Measurements from ENCODE around the gene PEAK1. TPM values are rescaled to one million over a fixed set of nuclear protein-coding genes. Genes with fewer than 3 reads are reported as not detected.
A peak's percentile ranks its signal among the peaks of the same experiment; 100 is the strongest.

PEAK1 gene
- total and polyA plus RNA-seq, 4 donors, result 8.6 to 147 (median 40.2) TPM

DNA sequence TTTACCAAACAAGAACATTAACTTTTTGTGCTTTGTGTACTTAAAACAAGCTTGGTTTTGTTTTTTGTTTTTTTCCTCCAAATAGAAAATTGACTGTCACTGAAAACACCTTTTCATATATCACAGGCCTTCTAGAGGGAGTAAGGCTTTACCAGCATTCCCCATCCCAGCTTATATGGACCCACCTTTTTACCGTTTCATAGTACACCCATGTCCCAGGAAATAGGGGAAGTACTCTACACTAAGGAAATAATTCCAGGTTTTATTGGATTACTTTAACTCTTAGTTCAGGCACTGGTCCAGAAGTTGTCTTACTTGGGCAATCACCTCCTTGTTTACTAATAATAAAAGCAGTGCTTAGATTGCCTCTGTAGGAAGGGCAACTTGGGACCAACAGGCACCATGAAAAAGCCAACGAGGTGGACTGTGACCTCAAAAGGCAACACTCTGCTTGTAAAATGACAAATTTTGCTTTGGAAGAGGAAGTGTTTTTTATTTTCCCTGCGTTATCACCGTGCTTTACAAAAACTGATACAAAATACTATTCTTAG, 27.0 kb upstream of the PEAK1 start:
- 65 to 70% methylated on average over 4 of the region's 4 CpGs for whole genome bisulfite sequencing, 2 donors
- no peak overlapping the region for H3K4me3 ChIP-seq

DNA sequence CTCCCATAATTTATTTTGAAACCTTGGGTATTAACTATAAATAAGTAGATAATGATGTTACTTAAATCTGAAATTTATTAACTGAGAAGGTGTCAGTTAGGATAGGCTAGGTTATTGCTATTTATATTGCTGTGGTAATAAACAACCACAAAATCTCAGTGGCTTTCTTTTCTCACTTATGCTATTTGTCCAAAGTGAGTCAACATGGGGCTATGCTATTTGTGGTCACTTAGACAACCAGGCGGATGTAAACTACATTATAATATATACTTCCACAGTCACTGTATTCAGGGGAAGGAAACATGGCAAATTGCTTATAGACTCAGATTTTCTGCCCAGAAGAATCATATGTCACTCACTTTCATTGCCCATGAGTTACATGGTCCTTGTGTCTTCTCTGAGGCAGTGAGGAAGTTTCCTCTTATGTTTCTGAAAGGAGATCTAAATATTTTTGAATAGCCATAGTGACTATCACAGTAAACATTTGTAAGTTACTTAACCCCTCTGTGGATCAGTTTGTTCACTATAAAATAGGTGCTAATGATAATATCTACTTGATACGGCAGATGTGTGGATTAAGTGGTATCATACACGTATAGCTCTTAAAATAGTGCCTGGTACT, 20.6 kb upstream of the PEAK1 start:
- 62 to 77% methylated on average over 3 of the region's 3 CpGs for WGBS, 2 donors
- no peak for TF ChIP-seq CTCF (IDR thresholded peaks at IDR 0.05; ENCODE audit: control extremely low read depth, extremely low read depth)
- H3K9ac ChIP-seq (ENCODE audit: insufficient read depth in 1 of 2, low read length in 2 of 2), result no peak overlapping the region

More for the DNA sequence above, 27.0 kb upstream of the PEAK1 start:
- Histone ChIP-seq H3K9ac (ENCODE audit: insufficient read depth in 1 of 2, low read length in 2 of 2) (no peak overlapping the region), H3K4me1 (ENCODE audit: control insufficient read depth in 5 of 5, insufficient read depth in 5 of 5, low read length in 5 of 5) (peaks cover 0 to 26% (median 3%) of the 10 kb centered on the region in 5 donors), H3K9me3 (ENCODE audit: control insufficient read depth in 4 of 4, insufficient read depth in 3 of 4, low read length in 3 of 4) (no peaks in the 10 kb centered on the region), H3K36me3 (ENCODE audit: control insufficient read depth in 4 of 4, insufficient read depth in 4 of 4, low read length in 4 of 4) (peaks cover 0 to 3% (median 0%) of the 10 kb centered on the region in 4 donors), H3K27ac (ENCODE audit: low read depth in 1 of 2, low read length in 1 of 2) (no peak overlapping the region), H3K27me3 (ENCODE audit: control insufficient read depth in 3 of 3, insufficient read depth in 3 of 3, low read length in 2 of 3) (no peaks in the 10 kb centered on the region)
- no peak for ATAC-seq (ENCODE audit: insufficient read depth, low FRiP score)
- no peak for TF ChIP-seq CTCF (IDR thresholded peaks at IDR 0.05; ENCODE audit: control extremely low read depth, extremely low read depth)
- no peak for DNase-seq

DNA sequence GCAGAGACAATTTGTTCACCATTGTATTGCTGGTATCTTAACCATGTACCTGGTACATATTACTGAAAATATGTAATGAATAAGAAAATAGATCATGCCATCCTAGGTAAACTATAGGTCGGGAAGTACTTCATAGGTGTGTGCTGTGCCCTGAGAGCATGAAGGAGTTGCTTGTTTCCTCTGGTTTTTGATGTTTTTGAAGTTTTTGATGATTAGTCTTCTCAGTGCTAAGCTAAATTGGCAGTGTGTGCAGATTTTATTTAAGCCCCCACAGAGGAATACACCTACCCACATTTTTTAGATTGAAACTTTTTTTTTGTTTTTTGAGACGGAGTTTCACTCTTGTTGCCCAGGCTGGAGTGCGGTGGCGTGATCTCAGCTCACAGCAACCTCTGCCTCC, 17.4 kb upstream of the PEAK1 start:
- Histone ChIP-seq H3K27me3 (ENCODE audit: control insufficient read depth in 3 of 3, insufficient read depth in 3 of 3, low read length in 2 of 3) (no peaks in the 10 kb centered on the region), H3K36me3 (ENCODE audit: control insufficient read depth in 4 of 4, insufficient read depth in 4 of 4, low read length in 4 of 4) (no peaks in the 10 kb centered on the region), H3K4me1 (ENCODE audit: control insufficient read depth in 5 of 5, insufficient read depth in 5 of 5, low read length in 5 of 5) (peaks cover 0 to 14% (median 5%) of the 10 kb centered on the region in 5 donors), H3K9me3 (ENCODE audit: control insufficient read depth in 4 of 4, insufficient read depth in 3 of 4, low read length in 3 of 4) (no peaks in the 10 kb centered on the region), H3K27ac (ENCODE audit: low read depth in 1 of 2, low read length in 1 of 2) (no peak overlapping the region), H3K4me3 (no peak overlapping the region), H3K9ac (ENCODE audit: insufficient read depth in 1 of 2, low read length in 2 of 2) (no peak overlapping the region)
- no peak for TF ChIP-seq CTCF (IDR thresholded peaks at IDR 0.05; ENCODE audit: control extremely low read depth, extremely low read depth)
- DNase-seq (no peak), ATAC-seq (ENCODE audit: insufficient read depth, low FRiP score) (no peak)
- WGBS, 2 donors, result 92 to 96% methylated on average over 4 of the region's 4 CpGs

More for the DNA sequence above, 20.6 kb upstream of the PEAK1 start:
- Histone ChIP-seq H3K36me3 (ENCODE audit: control insufficient read depth in 4 of 4, insufficient read depth in 4 of 4, low read length in 4 of 4) (no peaks in the 10 kb centered on the region), H3K4me1 (ENCODE audit: control insufficient read depth in 5 of 5, insufficient read depth in 5 of 5, low read length in 5 of 5) (peaks cover 0 to 18% (median 5%) of the 10 kb centered on the region in 5 donors), H3K9me3 (ENCODE audit: control insufficient read depth in 4 of 4, insufficient read depth in 3 of 4, low read length in 3 of 4) (no peaks in the 10 kb centered on the region), H3K27me3 (ENCODE audit: control insufficient read depth in 3 of 3, insufficient read depth in 3 of 3, low read length in 2 of 3) (no peaks in the 10 kb centered on the region), H3K4me3 (no peak overlapping the region), H3K27ac (ENCODE audit: low read depth in 1 of 2, low read length in 1 of 2) (no peak overlapping the region)
- DNase-seq (peak in 2 of 3 donors; percentile 41 to 47), ATAC-seq (ENCODE audit: insufficient read depth, low FRiP score) (no peak)

Measured in lung (tissue), 12 donors.